HG03039 (cell line): ENCODE data around the gene EDN1.
"Not testable (repeated sequence)": the region's sequence is repeated elsewhere in the genome, so short reads cannot be mapped to it uniquely, and the experiment has no call there.

ENCODE experiments used
- ATAC-seq: cut with Tn5 transposase; IDR thresholded peaks from one replicate; pipeline ENCODE4 v1.9.1; 2021; ENCODE audit warnings: mild to moderate bottlenecking, moderate library complexity; ENCODE audit not compliant: unreplicated experiment

EDN1 gene

GRCh38 chr6:12324099-12324498 lies 33.9 kb downstream of the EDN1 start:
- ATAC-seq, result no peak

GRCh38 chr6:12324748-12325147 lies 34.6 kb downstream of the EDN1 start:
- ATAC-seq, result no peak

GRCh38 chr6:12325872-12326271 lies 35.7 kb downstream of the EDN1 start:
- ATAC-seq, result no peak

GRCh38 chr6:12327391-12327790 lies 37.2 kb downstream of the EDN1 start:
- no peak for ATAC-seq

- ATAC-seq, result no peak
These were observed 37.8 kb downstream of the EDN1 start for GRCh38 chr6:12327988-12328387.

- no peak for ATAC-seq
These were observed 38.5 kb downstream of the EDN1 start for GRCh38 chr6:12328701-12329100.

- ATAC-seq, result no peak
These were observed 41.3 kb downstream of the EDN1 start for GRCh38 chr6:12331474-12331873.

- no peak for ATAC-seq
These were observed 42.0 kb downstream of the EDN1 start for GRCh38 chr6:12331951-12332749.

GRCh38 chr6:12332750-12333079 lies 42.6 kb downstream of the EDN1 start:
- not testable (repeated sequence) for ATAC-seq

- ATAC-seq, result no peak
These were observed 43.0 kb downstream of the EDN1 start for GRCh38 chr6:12333128-12333527.

GRCh38 chr6:12334526-12335130 lies 44.5 kb downstream of the EDN1 start:
- no peak for ATAC-seq

- no peak for ATAC-seq
These were observed 45.0 kb downstream of the EDN1 start for GRCh38 chr6:12335131-12335527.

GRCh38 chr6:12335717-12336116 lies 45.6 kb downstream of the EDN1 start:
- no peak for ATAC-seq

GRCh38 chr6:12336121-12336971 lies 46.2 kb downstream of the EDN1 start:
- ATAC-seq, result peak; percentile 63

- ATAC-seq, result no peak
These were observed 48.9 kb downstream of the EDN1 start for GRCh38 chr6:12339022-12339421.

- ATAC-seq, result no peak
These were observed 49.8 kb downstream of the EDN1 start for GRCh38 chr6:12339808-12340487.

GRCh38 chr6:12340488-12340818 lies 50.3 kb downstream of the EDN1 start:
- no peak for ATAC-seq

- no peak for ATAC-seq
These were observed 52.5 kb downstream of the EDN1 start for GRCh38 chr6:12342664-12343063.

GRCh38 chr6:12343122-12343439 lies 52.9 kb downstream of the EDN1 start:
- ATAC-seq, result no peak

GRCh38 chr6:12343440-12344162 lies 53.4 kb downstream of the EDN1 start:
- no peak for ATAC-seq

- no peak for ATAC-seq
These were observed 54.1 kb downstream of the EDN1 start for GRCh38 chr6:12344296-12344695.
